ENCODE results near the gene PAPSS2.

GRCh38 chr10:87724789-87725188 is 65.1 kb downstream of the PAPSS2 start:
- TF ChIP-seq CTCF (IDR thresholded peaks at IDR 0.05) (no peak), POLR2A (IDR thresholded peaks at IDR 0.05) (no peak)

Measured in transverse colon (tissue), 3 donors.